GM21576 (cell line): ENCODE results near the gene PPP1R13B.

Experiments
- ATAC-seq: cut with Tn5 transposase; IDR thresholded peaks from one replicate; pipeline ENCODE4 v1.9.1; 2021; ENCODE audit warnings: mild to moderate bottlenecking, moderate library complexity; ENCODE audit not compliant: unreplicated experiment

PPP1R13B gene

DNA sequence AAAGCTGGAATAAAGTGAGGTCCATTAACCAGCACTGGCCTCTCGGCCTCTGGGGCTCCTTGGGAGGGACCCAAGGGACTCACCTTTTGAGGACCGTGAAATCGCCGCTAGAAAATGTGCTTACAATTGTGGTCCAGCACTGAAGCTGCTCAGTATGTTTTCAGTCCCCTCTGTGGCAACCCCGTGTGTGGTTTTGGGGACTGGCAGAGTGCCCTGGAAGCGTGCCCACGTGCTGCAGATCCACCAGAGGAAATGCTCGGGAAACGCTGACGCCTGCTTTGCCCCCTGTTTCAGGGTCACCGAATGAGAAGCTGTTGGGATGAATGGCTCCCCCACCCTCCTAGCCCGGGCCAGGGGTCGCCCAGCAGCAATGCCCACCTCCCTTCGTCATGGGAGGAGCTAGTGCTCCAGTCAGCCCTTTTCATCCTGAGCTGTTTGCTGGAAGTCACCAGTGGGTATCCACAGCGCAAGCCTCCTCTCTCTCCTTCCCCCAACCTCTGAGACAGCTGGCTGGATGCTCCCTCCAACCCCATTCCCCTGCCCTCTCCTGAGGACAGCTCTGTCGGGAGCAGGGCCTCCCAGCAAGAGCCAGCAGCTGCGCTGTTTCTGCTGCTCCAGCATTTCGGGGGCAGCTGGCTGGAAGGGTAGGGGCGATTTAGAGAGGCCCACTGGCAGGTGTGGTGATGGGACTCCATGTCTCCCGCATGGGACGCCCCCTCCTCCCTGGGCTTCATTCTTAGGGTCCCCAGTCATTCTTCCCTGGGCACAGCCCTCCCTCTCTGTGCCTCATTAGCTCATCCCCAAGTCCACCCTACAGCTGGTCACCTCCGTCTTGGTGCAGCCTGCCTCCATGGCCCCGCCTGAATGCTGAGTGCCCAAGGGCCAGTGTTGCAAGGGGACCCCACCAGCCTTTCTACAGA, 33.2 kb upstream of the PPP1R13B start:
- ATAC-seq = no peak

DNA sequence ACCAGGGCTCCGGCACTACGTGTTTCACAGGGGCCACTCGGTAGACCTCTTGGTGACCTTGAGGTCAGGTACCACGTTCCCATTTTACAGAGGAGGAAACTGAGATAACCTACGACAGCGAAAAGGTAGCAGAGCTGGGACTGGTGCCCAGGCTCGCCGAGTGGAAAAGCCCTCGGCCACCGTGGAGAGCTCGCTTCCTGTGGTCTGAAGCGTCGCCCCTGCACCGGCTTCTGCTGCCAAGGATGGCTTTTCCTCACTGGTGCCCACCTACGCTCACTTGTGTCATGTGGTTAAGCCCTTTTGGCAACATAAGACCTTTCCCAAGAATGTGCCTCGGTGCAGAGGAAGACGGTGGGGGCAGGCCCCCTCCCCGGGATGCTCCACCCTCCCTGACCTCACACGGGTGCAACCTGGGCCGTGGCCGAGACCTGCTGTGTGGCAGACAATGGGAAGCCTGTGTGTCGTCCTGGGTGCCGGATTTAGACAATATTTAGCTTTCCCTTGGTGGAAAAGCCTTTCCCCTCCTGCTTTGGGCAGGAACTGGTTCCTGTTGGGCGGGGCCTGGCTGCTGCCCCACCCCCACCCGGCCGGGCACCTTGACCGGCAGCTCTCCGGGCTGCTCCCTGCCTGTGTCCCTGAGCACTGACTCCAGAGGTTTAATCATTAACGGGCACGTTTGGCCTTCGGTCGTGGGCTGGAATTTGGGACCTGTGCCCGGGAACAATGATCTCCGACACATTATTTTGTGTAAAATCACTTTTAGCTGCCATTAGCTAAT, 32.4 kb upstream of the PPP1R13B start:
- ATAC-seq = no peak

DNA sequence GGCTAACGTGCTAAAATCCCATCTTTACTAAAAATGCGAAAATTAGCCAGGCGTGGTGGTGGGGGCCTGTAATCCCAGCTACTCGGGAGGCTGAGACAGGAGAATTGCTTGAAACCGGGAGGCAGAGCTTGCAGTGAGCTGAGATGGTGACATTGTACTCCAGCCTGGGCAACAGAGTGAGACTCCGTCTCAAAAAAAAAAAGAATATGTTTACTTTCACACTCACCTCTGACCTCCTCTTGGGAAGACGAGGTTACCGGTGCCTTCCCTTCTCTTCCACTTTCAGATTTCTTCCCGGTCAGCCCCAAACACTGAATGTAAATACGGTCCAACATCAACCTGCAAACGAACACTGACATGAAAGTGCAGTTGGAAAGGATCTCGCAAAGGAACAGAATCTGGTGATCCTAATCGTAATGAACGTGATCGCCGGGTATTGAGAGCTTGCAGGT, 31.8 kb upstream of the PPP1R13B start:
- ATAC-seq = no peak

DNA sequence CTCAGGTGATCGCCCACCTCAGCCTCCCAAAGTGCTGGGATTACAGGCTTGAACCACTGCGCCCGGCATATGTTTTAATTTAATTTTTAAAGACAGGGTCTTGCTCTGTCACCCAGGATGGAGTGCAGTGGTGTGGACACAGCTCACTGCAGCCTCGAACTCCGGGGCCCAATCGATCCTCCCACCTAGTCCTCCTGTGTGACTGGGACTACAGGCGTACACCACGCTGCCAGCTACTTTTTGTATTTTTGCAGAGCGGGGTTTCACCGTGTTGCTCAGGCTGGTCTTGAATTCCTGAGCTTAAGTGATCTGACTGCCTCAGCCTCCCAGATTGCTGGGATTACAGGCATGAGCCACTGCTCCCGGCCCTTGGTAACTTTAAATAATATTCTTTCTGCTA, 30.8 kb upstream of the PPP1R13B start:
- no peak for ATAC-seq

DNA sequence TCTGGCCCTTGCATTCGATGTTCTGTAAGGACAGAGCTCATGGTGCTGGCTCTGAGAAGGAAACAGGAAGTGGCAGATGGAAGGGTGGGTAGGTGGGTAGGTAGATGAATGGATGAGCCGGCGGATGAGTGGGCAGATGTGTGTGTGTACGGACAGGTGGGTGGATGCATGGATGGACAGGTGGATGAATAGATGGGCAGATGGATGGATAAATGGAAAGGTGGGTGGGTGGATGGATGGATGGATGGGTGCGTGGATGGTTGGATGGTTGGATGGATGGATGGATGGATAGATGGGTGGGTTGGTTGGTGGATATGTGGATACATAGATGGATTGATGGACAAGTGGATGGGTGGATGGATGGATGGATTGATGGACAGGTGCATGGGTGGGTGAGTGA, 27.6 kb upstream of the PPP1R13B start:
- no peak for ATAC-seq

DNA sequence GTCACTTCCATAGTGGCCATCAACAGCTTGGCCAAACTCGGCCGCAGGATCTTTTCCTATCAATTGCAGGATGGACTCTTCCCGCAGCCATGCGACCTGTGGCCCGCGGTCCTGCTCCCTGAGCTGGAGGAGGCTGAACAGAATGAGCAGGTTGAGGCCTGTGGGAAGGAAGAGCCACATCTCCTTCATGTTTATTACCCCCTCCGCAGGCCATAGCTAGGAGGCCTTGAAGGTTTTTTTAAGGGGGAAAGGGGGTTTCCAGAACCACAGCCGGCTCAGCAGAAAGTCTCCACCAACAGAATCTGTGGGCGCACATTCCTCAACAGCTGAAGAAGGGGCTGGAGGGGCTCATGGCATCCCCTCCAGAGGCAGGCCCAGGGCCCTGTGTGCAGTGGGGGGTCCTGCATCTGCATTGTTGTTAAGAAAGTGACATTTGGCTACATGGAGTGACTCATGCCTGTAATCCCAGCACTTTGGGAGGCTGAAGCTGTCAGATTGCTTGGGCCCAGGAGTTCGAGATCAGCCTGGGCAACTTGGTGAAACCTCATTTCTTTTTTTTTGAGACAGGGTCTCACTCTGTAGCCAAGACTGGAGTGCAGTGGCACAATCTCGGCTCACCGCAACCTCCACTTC, 25.2 kb upstream of the PPP1R13B start:
- ATAC-seq = peak; percentile 12

DNA sequence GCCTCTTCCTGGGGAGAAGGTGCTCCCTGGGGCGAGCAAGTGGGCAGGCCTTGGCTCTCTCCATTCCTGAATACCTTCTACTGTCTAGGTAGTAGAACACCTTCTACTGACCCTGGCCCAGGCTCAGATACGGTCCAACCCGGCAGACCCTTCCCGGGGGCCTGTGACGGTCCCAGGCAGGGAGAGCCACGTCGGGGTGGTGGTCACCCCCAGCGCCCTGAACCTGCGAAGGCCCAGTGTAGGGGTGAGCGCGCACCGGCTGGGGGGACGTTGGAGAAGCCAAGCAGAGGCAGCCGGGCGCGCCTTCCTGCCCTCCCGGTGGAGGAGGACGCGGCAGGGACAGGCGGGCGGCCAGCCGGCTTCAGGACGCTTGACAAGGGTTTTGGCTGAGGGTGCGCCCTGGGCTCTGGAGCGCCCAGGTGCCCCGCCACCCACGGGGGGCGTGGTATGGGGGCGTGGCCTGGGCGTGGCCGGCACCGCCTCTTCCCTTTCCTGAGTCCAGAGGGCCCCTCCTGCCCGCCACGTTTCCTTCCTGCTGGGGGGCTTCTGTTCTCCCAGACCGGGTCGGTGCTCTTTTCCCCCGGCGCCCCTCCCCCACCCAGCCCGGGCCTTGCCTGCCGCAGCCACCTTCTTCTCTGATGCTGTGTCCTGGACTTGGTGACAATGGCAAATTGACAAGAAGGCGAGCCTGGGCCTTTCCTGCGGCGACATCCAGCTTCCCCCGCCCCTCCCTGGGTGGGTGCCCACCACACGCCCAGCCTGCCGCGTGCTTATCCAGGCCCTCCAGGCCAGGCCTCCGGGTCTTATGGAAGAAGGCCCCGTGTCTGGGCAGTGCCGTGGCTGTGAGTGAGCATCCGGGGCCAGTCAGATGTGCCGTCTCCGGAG, 24.5 kb upstream of the PPP1R13B start:
- ATAC-seq = peak; percentile 75

DNA sequence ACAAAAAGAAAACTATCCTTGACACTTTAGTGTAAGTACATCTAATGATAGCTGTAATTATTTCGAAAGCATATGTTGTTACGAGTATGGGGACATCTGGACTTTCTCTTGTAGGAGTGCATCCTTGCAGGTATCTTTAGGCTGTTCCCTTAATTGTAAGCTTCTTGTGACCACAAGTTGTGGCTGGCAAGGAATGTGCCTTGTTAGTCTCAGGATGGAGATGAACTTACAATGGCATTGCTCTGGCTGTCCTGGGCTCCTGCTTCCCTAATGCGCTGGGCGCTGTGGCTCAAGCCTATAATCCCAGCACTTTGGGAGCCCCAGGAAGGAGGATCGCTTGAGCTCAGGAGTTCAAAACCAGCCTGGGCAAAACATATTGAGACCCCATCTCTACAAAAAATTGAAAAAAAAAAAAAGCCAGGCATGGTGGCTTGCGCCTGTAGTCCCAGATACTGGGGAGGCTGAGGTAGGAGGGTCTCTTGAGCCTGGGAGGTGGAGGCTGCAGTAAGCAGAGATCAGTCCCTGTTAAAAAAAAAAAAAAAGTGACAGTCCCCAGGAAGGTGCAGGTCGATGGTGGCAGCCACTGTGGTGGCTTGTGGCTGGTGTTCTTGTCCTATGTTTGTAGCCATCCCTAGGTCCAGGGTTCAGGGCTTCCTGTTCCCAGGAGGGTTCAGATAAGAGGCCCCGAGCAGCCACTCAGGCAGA, 23.7 kb upstream of the PPP1R13B start:
- no peak for ATAC-seq

DNA sequence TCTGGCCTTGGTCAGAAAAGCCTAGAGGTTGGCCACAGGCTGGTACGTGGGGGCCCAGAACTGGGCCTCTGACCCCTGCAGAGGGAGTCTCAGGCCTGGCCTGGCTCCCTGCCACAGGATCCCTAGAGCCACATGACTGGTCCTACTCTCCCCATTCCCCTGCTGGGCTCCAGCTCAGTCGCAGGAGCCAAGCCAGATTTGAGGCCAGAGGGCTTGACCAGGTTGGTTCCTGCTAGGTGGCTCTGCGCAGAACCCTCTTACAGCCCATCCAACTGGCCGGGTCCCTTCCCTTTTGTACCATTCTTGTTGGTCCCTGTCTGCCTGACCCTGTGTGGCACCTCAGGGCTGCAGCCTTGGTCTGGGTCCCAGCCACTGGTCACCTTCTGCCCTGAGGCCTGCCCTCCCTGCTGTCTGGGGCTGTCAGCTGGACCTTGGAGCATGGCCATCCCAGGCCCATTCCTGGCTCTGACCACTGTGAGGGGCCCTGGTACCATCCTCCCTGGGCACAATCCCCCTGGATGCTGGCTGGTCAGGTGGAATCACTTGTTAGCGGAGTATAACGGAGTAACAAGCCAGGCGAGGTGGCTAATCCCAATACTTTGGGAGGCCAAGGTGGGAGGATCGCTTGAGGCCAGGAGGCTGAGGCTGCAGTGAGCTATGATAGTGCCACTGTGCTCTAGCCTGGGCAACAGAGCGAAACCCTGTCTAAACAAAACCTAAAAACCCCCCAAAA, 22.9 kb upstream of the PPP1R13B start:
- ATAC-seq = no peak

DNA sequence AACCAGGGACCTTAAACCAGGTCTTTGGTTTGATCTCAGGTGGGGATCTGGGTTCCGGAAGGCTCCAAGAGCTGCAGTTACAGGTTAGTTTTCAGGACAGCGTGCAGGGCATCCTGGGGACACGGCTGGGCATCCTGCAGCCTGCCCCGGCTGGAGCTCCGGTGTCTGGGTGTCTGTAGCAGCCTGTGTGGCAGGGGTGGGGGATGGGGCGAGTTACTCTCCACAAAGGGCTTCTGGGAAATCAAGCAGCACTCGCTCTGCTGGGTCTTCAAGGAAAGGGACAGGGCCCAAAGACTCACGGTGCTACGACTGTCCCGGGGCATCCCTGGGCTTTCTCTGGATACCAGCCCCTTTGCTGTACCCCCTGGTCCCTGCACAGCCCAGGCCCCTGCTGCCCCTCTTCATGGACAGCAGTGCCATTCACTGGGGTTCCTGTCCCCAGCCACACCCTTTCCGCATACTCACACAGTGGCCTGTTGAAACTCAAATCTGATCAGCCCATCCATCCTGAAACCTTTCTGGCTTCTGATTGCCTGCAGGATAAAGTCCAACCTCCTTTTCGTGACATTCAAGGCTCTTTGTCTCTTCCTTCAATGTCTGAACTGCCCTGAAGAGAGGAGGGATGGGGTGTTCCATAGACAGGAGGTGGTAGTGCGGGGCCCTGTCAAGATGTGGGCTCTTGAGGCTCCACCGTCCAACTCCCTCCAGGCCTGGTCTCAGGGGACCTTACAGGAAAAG, 22.2 kb upstream of the PPP1R13B start:
- ATAC-seq = no peak

DNA sequence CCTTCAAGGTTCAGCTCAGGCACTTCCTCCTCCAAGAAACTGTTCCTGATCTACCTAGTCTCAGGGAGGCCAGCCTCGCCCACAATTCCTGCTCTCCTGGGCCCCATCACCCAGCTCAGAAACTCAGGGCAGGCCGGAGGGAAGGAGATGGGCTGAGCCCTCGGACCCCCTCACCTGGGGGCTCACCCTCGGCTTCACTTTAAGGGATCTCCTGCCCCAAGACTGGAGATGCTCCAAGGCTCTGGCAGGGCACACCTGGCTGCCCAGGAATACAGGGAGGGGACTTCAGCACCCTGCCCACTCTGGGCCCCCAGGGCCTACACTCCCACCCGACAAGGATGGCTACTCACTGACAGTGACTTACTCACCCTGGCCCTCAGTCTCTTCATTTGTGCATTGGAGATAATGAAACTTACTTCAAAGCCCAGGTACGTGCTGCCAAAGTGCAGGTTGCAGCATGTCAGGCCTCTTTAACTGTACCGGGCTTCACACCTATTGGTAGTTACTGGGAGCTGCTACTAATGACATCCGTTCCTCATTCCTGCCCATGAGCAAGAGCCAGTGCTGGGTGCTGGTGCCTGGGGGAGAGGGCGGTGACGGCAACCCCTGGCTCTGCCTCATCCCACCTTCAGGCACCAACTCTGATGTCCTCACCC, 21.0 kb upstream of the PPP1R13B start:
- no peak for ATAC-seq

DNA sequence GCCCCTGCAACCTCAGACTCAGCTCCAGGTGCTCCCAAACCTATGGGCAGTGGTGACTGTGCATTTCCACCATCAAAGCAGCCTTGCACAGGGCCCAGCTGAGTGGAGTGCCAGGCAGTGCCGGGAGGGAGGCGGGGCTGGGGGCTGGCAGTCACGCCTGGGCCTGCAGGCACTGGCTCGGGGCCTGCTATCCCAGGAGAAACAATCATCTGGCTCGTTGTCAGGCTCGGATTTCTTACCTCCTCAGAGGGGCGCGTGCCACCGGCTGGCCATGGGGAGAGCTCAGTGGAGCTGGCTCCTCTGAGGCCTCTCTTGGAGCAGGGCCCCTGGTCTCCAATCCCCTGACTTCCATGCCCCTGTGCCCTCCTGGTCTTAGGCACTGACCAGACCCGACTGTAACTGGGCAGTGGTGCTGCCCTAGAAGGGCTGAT, 20.2 kb upstream of the PPP1R13B start:
- no peak for ATAC-seq

DNA sequence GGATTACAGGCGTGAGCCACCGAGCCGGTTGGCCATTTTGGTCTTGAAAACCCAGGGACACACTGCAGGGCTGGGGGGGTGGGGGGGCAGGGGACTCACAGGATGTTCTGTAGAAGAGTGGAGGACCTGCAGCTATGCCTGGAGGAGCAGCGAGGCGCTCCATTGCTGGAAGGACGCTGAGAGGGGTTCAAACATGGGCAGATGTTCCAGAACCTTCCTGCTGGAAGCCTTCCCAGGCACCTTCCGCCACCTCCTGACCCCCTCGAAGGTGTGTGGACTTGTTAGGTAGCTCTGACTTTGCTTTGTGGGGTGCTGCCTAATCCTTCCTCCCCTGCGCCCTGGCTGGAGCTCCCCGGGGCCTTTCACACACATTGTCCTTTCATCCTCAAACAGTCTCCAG, 19.6 kb upstream of the PPP1R13B start:
- ATAC-seq = no peak

DNA sequence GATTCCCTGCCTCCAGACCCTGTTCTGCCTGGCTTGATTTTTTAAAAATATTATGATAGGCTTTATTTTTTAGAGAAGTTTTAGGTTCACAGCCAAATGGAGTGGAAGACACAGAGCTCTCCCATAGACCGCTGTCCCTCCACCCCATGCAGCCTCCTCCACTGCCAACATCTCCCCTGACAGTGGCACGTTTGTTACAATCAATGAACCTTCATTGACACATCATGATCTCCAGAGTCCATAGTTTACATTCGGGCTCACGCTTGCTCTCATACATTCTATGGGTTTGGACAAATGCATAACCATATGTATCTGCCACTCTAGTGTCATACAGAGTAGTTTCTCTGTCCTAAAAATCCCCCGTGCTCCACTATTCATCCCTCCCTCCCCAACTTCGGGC, 15.9 kb upstream of the PPP1R13B start:
- ATAC-seq = no peak

DNA sequence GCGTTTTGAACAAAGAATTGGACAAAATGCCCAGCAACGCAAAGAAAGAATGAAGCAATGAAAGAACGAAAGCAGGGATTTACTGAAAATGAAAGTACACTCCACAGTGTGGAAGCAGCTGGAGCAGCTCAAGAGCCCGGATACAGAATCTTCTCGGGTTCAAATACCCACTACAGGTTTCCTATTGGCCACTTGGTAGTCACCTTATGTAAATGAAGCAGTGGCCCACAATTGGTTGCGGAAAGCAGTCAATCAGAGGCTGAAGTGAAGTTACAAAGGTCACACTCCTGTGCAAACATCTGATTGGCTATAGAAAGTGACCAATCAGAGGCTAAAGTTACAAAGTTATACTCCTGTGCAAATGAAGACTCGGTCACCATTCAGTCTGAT, 15.0 kb upstream of the PPP1R13B start:
- no peak for ATAC-seq

DNA sequence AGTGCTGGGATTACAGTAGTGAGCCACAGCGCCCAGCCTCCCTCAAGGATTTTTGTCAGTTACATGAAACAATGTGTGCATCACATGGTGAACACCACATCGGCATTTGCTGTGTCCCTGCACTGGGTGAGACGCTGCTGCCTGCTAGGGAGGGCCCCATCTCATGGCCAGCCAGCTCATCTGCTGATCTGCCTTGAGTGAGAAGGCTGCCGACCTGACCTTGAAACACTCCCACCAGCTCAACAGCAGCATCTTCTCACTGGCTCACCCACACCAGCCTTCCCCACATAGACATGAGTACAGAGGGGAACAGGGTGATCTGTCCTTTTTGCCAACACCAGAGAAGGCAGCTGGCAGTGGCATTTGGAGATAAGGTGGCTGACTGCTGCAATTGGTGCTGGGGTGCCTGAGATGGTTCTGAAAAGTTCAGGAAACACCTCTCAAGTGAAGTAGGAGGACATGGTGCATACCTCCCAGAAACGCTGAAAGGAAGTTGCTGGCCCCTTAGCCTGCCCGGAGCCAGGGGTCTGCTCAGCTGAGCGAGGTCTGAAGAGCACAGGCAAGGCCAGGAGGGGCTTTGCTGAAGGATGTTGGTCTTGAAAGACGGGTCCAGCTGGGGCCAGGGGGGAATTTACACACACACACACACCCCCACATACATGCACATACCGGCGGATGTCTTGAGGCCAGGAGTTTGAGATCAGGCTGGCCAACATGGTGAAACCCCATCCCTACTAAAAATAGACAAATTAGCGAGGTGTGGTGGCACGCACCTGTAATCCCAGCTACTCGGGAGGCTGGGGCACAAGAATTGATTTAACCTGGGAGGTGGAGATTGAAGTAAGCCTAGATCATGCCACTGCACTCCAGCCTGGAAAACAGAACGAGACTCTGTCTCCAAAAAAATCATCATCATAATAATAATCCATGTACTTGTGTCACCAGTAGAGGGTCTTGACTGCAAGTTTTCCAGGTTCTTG, 14.3 kb upstream of the PPP1R13B start:
- no peak for ATAC-seq
